Amygdala (tissue), 56 donors: ENCODE data around the gene GHITM.
"Not testable (repeated sequence)": the region's sequence is repeated elsewhere in the genome, so short reads cannot be mapped to it uniquely, and the experiment has no call there.

Source experiments
- DNase-seq, 56 donors: peaks; one replicate each; lab custom pipeline; 2025; lab: John Stamatoyannopoulos, UW

The GHITM gene

GRCh38 chr10:84140036-84140379, 699 bp downstream of the GHITM start:
- DNase-seq, result peak in 1 of 56 donors; percentile 34

- no peak for DNase-seq
Observed at GRCh38 chr10:84147347-84147746, 8.0 kb downstream of the GHITM start.

- peak in 1 of 56 donors; percentile 14 for DNase-seq
Observed at GRCh38 chr10:84148006-84148597, 8.8 kb downstream of the GHITM start.

GRCh38 chr10:84149854-84150253, 10.5 kb downstream of the GHITM start:
- no peak for DNase-seq

GRCh38 chr10:84152769-84153168, 13.5 kb downstream of the GHITM start:
- DNase-seq, result no peak

GRCh38 chr10:84155521-84155920, 16.2 kb downstream of the GHITM start:
- DNase-seq, result no peak

- DNase-seq, result no peak
Observed at GRCh38 chr10:84156009-84156408, 16.7 kb downstream of the GHITM start.

GRCh38 chr10:84156768-84157167, 17.5 kb downstream of the GHITM start:
- DNase-seq, result no peak

GRCh38 chr10:84158061-84158460, 18.8 kb downstream of the GHITM start:
- DNase-seq, result no peak

- no peak for DNase-seq
Observed at GRCh38 chr10:84158550-84158949, 19.2 kb downstream of the GHITM start.

GRCh38 chr10:84159076-84159685, 19.9 kb downstream of the GHITM start:
- DNase-seq, result peak in 1 of 56 donors; percentile 16

GRCh38 chr10:84160663-84161362, 21.5 kb downstream of the GHITM start:
- DNase-seq, result no peak

GRCh38 chr10:84163996-84164395, 24.7 kb downstream of the GHITM start:
- DNase-seq, result no peak

GRCh38 chr10:84164442-84164841, 25.1 kb downstream of the GHITM start:
- no peak for DNase-seq

- DNase-seq, result no peak
Observed at GRCh38 chr10:84166620-84167288, 27.4 kb downstream of the GHITM start.

GRCh38 chr10:84167289-84167653, 28.0 kb downstream of the GHITM start:
- DNase-seq, result not testable (repeated sequence)

- not testable (repeated sequence) for DNase-seq
Observed at GRCh38 chr10:84168382-84168781, 29.1 kb downstream of the GHITM start.

GRCh38 chr10:84171237-84171636, 31.9 kb downstream of the GHITM start:
- not testable (repeated sequence) for DNase-seq

GRCh38 chr10:84171700-84172466, 32.6 kb downstream of the GHITM start:
- not testable (repeated sequence) for DNase-seq

- DNase-seq, result no peak
Observed at GRCh38 chr10:84172467-84173356, 33.4 kb downstream of the GHITM start.
